ENCODE measurements around the gene SLC4A7. TPM values are rescaled to one million over a fixed set of nuclear protein-coding genes. Genes with fewer than 3 reads are reported as not detected.
"Not testable (repeated sequence)": the region's sequence is repeated elsewhere in the genome, so short reads cannot be mapped to it uniquely, and the experiment has no call there.

SLC4A7 gene
- total RNA-seq, 1 experiment from 2014 or later: 90.8 TPM

- TF ChIP-seq SMAD3 (CRISPR knock-in tag; IDR thresholded peaks at IDR 0.05; ENCODE audit: borderline replicate concordance) (no peak), RELA (CRISPR knock-in tag; IDR thresholded peaks at IDR 0.05; ENCODE audit: borderline replicate concordance) (no peak), NFE2L1 (CRISPR knock-in tag; IDR thresholded peaks at IDR 0.05) (no peak)
Observed at GRCh38 chr3:27333843-27334242, 150.3 kb downstream of the SLC4A7 start (continued).

- H3K27me3 Mint-ChIP-seq (ENCODE audit: low read depth); CTCF ChIA-PET; H3K4me1 Mint-ChIP-seq; POLR2A ChIA-PET; DNase-seq (ENCODE audit: low spot score); H3K27ac Mint-ChIP-seq; ATAC-seq; H3K36me3 Mint-ChIP-seq; H3K4me3 Mint-ChIP-seq: not testable (repeated sequence)
- H3K9me3 Mint-ChIP-seq: peaks cover 23% of the 10 kb centered on the region
Observed at GRCh38 chr3:27328982-27329762, 155.0 kb downstream of the SLC4A7 start.

- CTCF ChIA-PET: interaction anchor here (1.3 kb wide), 1 partner anchor 31 kb away, joined by 3 read pairs; no protein-coding TSS in a partner anchor
- H3K4me1 Mint-ChIP-seq: no peaks in the 10 kb centered on the region
- peaks cover 10% of the 10 kb centered on the region for H3K36me3 Mint-ChIP-seq
- H3K27me3 Mint-ChIP-seq (ENCODE audit: low read depth): no peaks in the 10 kb centered on the region
- no peak for ATAC-seq
- H3K9me3 Mint-ChIP-seq: peaks cover 23% of the 10 kb centered on the region
- no peak overlapping the region for H3K27ac Mint-ChIP-seq
- no peak for DNase-seq (ENCODE audit: low spot score)
- POLR2A ChIA-PET: no interaction called here
- TF ChIP-seq NR3C1 (CRISPR knock-in tag; conservative IDR thresholded peaks at IDR 0.05; ENCODE audit: low read depth) (no peak), FOXJ3 (CRISPR knock-in tag; IDR thresholded peaks at IDR 0.05; ENCODE audit: borderline replicate concordance) (no peak), GABPB1 (CRISPR knock-in tag; IDR thresholded peaks at IDR 0.05) (no peak), CREM (CRISPR knock-in tag; IDR thresholded peaks at IDR 0.05) (no peak), ZNF423 (CRISPR knock-in tag; IDR thresholded peaks at IDR 0.05) (no peak), ZNF425 (CRISPR knock-in tag; conservative IDR thresholded peaks at IDR 0.05) (no peak), TEAD4 (CRISPR knock-in tag; IDR thresholded peaks at IDR 0.05) (no peak), ZNF138 (CRISPR knock-in tag; conservative IDR thresholded peaks at IDR 0.05) (no peak), ATF6 (CRISPR knock-in tag; IDR thresholded peaks at IDR 0.05) (no peak), IRF2 (CRISPR knock-in tag; IDR thresholded peaks at IDR 0.05; ENCODE audit: borderline replicate concordance, low read depth) (no peak), TCF7 (CRISPR knock-in tag; IDR thresholded peaks at IDR 0.05; ENCODE audit: low read depth) (no peak), ZNF281 (CRISPR knock-in tag; IDR thresholded peaks at IDR 0.05) (no peak), ZNF219 (CRISPR knock-in tag; IDR thresholded peaks at IDR 0.05; ENCODE audit: borderline replicate concordance) (no peak), TP53 (CRISPR knock-in tag; IDR thresholded peaks at IDR 0.05) (no peak), PREB (CRISPR knock-in tag; IDR thresholded peaks at IDR 0.05; ENCODE audit: borderline replicate concordance) (no peak), ATF3 (CRISPR knock-in tag; conservative IDR thresholded peaks at IDR 0.05) (no peak), OVOL2 (CRISPR knock-in tag; IDR thresholded peaks at IDR 0.05; ENCODE audit: borderline replicate concordance) (no peak), KAT7 (CRISPR knock-in tag; IDR thresholded peaks at IDR 0.05; ENCODE audit: borderline replicate concordance) (no peak), JUN (CRISPR knock-in tag; IDR thresholded peaks at IDR 0.05) (no peak), RELA (CRISPR knock-in tag; IDR thresholded peaks at IDR 0.05; ENCODE audit: borderline replicate concordance) (no peak)
- H3K4me3 Mint-ChIP-seq: no peak overlapping the region
Observed at GRCh38 chr3:27326629-27327545, 157.3 kb downstream of the SLC4A7 start.

Measured in WTC11 (cell line).